H9 (cell line): ENCODE measurements around the gene CORO7. TPM values are rescaled to one million over a fixed set of nuclear protein-coding genes. Genes with fewer than 3 reads are reported as not detected.
A peak's percentile ranks its signal among the peaks of the same experiment; 100 is the strongest.

ENCODE experiments used
- DNase-seq: peaks from one replicate; pipeline ENCODE4 v3.0.0-alpha.2; 2017
- H2AFZ ChIP-seq: one replicate; pipeline ENCODE4 v1.6.1; 2013; ENCODE audit warnings: mild to moderate bottlenecking, low read length, control low read depth, moderate library complexity
- H2AK5ac ChIP-seq: 2 replicates; pipeline ENCODE4 v1.6.1; 2013; ENCODE audit warnings: low read length, control low read depth, mixed read lengths; ENCODE audit not compliant: insufficient read length
- H2BK120ac ChIP-seq: one replicate; pipeline ENCODE4 v1.6.1; 2013; ENCODE audit warnings: low read depth, mild to moderate bottlenecking, low read length, control low read depth, inconsistent platforms; ENCODE audit not compliant: poor library complexity, severe bottlenecking
- H2BK12ac ChIP-seq: 2 replicates; pipeline ENCODE4 v1.6.1; 2013; ENCODE audit warnings: low read length, control low read depth, mixed read lengths, low read depth; ENCODE audit not compliant: insufficient read length
- H2BK15ac ChIP-seq: 2 replicates; pipeline ENCODE4 v1.6.1; 2013; ENCODE audit warnings: low read depth, low read length, control low read depth
- H2BK20ac ChIP-seq: one replicate; pipeline ENCODE4 v1.6.1; 2013; ENCODE audit warnings: low read depth, mild to moderate bottlenecking, low read length, control low read depth, inconsistent platforms; ENCODE audit not compliant: poor library complexity, severe bottlenecking
- H2BK5ac ChIP-seq: 2 replicates; pipeline ENCODE4 v1.6.1; 2013; ENCODE audit warnings: low read length, control low read depth, mixed read lengths; ENCODE audit not compliant: insufficient read length
- H3K14ac ChIP-seq: 2 replicates; pipeline ENCODE4 v1.6.1; 2013; ENCODE audit warnings: low read length, control low read depth; ENCODE audit not compliant: insufficient read depth
- H3K18ac ChIP-seq: 2 replicates; pipeline ENCODE4 v1.6.1; 2013; ENCODE audit warnings: low read depth, mild to moderate bottlenecking, mixed read lengths, low read length, control low read depth; ENCODE audit not compliant: insufficient read length
- H3K23ac ChIP-seq: 2 replicates; pipeline ENCODE4 v1.6.1; 2013; ENCODE audit warnings: low read length, control low read depth, mixed read lengths, low read depth; ENCODE audit not compliant: insufficient read length
- H3K23me2 ChIP-seq: 2 replicates; pipeline ENCODE4 v1.6.1; 2013; ENCODE audit warnings: low read depth, mild to moderate bottlenecking, mixed read lengths, low read length, control low read depth; ENCODE audit not compliant: insufficient read length, poor library complexity, severe bottlenecking
- H3K27ac ChIP-seq: 2 replicates; pipeline ENCODE4 v1.5.1; 2013; ENCODE audit warnings: low read length, control low read depth, mixed read lengths, low read depth; ENCODE audit not compliant: insufficient read length
- H3K27me3 ChIP-seq: 2 replicates; pipeline ENCODE4 v1.6.1; 2013; ENCODE audit warnings: low read length, control low read depth, inconsistent platforms; ENCODE audit not compliant: insufficient read depth
- H3K4ac ChIP-seq: 2 replicates; pipeline ENCODE4 v1.6.1; 2013; ENCODE audit warnings: low read depth, mild to moderate bottlenecking, control low read depth, inconsistent platforms, low read length, moderate library complexity
- H3K4me1 ChIP-seq: 2 replicates; pipeline ENCODE4 v1.6.1; 2013; ENCODE audit warnings: low read length, control low read depth, inconsistent platforms; ENCODE audit not compliant: insufficient read depth
- H3K4me2 ChIP-seq: 2 replicates; pipeline ENCODE4 v1.6.1; 2013; ENCODE audit warnings: low read length, control low read depth, mixed read lengths; ENCODE audit not compliant: insufficient read length, insufficient read depth
- H3K56ac ChIP-seq: 2 replicates; pipeline ENCODE4 v1.6.1; 2013; ENCODE audit warnings: low read depth, mild to moderate bottlenecking, mixed read lengths, low read length, control low read depth; ENCODE audit not compliant: insufficient read length
- H3K79me1 ChIP-seq: 2 replicates; pipeline ENCODE4 v1.6.1; 2013; ENCODE audit warnings: low read depth, mild to moderate bottlenecking, moderate library complexity, low read length, control low read depth, inconsistent platforms; ENCODE audit not compliant: insufficient read depth, poor library complexity, severe bottlenecking
- H3K79me2 ChIP-seq: 2 replicates; pipeline ENCODE4 v1.6.1; 2013; ENCODE audit warnings: low read length, control low read depth, inconsistent platforms; ENCODE audit not compliant: insufficient read depth
- H3K9ac ChIP-seq: 2 replicates; pipeline ENCODE4 v1.6.1; 2013; ENCODE audit warnings: low read length, control low read depth, mixed read lengths; ENCODE audit not compliant: insufficient read length; ENCODE audit errors: extremely low read depth
- H3K9me3 ChIP-seq: one replicate; pipeline ENCODE4 v1.6.1; 2013; ENCODE audit warnings: low read depth, low read length, inconsistent platforms; ENCODE audit not compliant: control insufficient read depth
- H3T11ph ChIP-seq: one replicate; pipeline ENCODE4 v1.6.1; 2013; ENCODE audit warnings: mild to moderate bottlenecking, low read length, control low read depth, inconsistent platforms
- H4K20me1 ChIP-seq: one replicate; pipeline ENCODE4 v1.6.1; 2013; ENCODE audit not compliant: control insufficient read depth, insufficient read length, insufficient read depth
- H4K5ac ChIP-seq: 2 replicates; pipeline ENCODE4 v1.6.1; 2013; ENCODE audit warnings: low read depth, mild to moderate bottlenecking, mixed read lengths, low read length, control low read depth; ENCODE audit not compliant: insufficient read length
- H4K8ac ChIP-seq: replicated peaks from 2 replicates; pipeline ENCODE4 v1.6.1; 2013; ENCODE audit warnings: low read length, control low read depth, mixed read lengths, low read depth; ENCODE audit not compliant: insufficient read length
- H4K91ac ChIP-seq: 2 replicates; pipeline ENCODE4 v1.6.1; 2013; ENCODE audit warnings: low read depth, mild to moderate bottlenecking, moderate library complexity, mixed read lengths, low read length, control low read depth; ENCODE audit not compliant: insufficient read length
- H3K27ac Mint-ChIP-seq, 3 experiments: 2 replicates in 2 of 3; 3 replicates in 1 of 3; pipeline ENCODE4 v1.8.0; 2020 to 2021; ENCODE audit warnings: mixed read lengths in 3 of 3, mild to moderate bottlenecking in 1 of 3, moderate library complexity in 1 of 3
- H3K27me3 Mint-ChIP-seq: 2 replicates; pipeline ENCODE4 v1.8.0; 2021; ENCODE audit warnings: low read depth, mild to moderate bottlenecking, moderate library complexity, mixed read lengths
- H3K36me3 Mint-ChIP-seq, 3 experiments: 2 replicates in 2 of 3; 3 replicates in 1 of 3; pipeline ENCODE4 v1.8.0; 2020 to 2021; ENCODE audit warnings: low read depth in 3 of 3, mixed read lengths in 3 of 3; ENCODE audit not compliant: insufficient read depth in 1 of 3
- H3K4me1 Mint-ChIP-seq, 2 experiments: 2 replicates each; pipeline ENCODE4 v1.8.0; 2020; ENCODE audit warnings: mixed read lengths in 2 of 2
- H3K4me3 Mint-ChIP-seq, 2 experiments: 2 replicates in 1 of 2; 3 replicates in 1 of 2; pipeline ENCODE4 v1.8.0; 2020 to 2021; ENCODE audit warnings: mild to moderate bottlenecking in 2 of 2, mixed read lengths in 2 of 2, moderate library complexity in 1 of 2
- H3K9me3 Mint-ChIP-seq, 2 experiments: 2 replicates in 1 of 2; 3 replicates in 1 of 2; pipeline ENCODE4 v1.8.0; 2020; ENCODE audit warnings: mild to moderate bottlenecking in 2 of 2, mixed read lengths in 2 of 2, moderate library complexity in 1 of 2
- CTCF ChIP-seq: fragments of 200-600 bp; sonication (generic); conservative IDR thresholded peaks from 3 replicates; pipeline ENCODE4 v1.8.0; 2021; ENCODE audit warnings: antibody characterized with exemption, mild to moderate bottlenecking
- WGBS: extraction: QIAGEN DNeasy Blood & Tissue Kit; methylation state at CpG from one replicate; pipeline ENCODE4 v1.1.7; 2013; ENCODE audit warnings: missing lambda C conversion rate, low lambda C conversion rate, mixed read lengths; ENCODE audit not compliant: insufficient read length; ENCODE audit errors: extremely low coverage; 5-methylcytosine and 5-hydroxymethylcytosine counted together
- total RNA-seq: library from RNA; stranded (reverse); gene quantifications from 2 replicates; pipeline ENCODE4 v1.2.1, GENCODE V29; 2021

The CORO7 gene
- total RNA-seq, 1 experiment from 2014 or later: 38.4 TPM

- no peak overlapping the region for H2BK12ac ChIP-seq
- peak overlapping the region; percentile 80 for H3K4me2 ChIP-seq
- peak overlapping the region; percentile 66 for H3K9ac ChIP-seq
- no peaks in the 10 kb centered on the region for H3K9me3 ChIP-seq
- peak overlapping the region; percentile 67 for H3K18ac ChIP-seq
- H3K23me2 ChIP-seq: no peaks in the 10 kb centered on the region
- H3K9me3 Mint-ChIP-seq: no peaks in the 10 kb centered on the region; a peak in 2 of 5 replicates
- no peak for TF ChIP-seq CTCF
- H3K36me3 Mint-ChIP-seq: peaks cover 0 to 15% (median 9%) of the 10 kb centered on the region in 3 experiments; a peak in 5 of 7 replicates
- no peaks in the 10 kb centered on the region for H3K79me1 ChIP-seq
- no peak overlapping the region for H4K5ac ChIP-seq
- no peak overlapping the region for H3K27ac ChIP-seq
- no peaks in the 10 kb centered on the region; the same call in 1 of the 2 replicates for H3K79me2 ChIP-seq
- no peak overlapping the region for H2BK5ac ChIP-seq
- no peak overlapping the region for H3T11ph ChIP-seq
- no peak overlapping the region for H2AFZ ChIP-seq
- peak; percentile 96 for DNase-seq
- H3K4me1 Mint-ChIP-seq: peaks cover 33 to 36% of the 10 kb centered on the region in 2 experiments
- H3K27me3 ChIP-seq: no peaks in the 10 kb centered on the region
- WGBS: no CpG with 5 or more reads among the region's 68 CpGs
- H2BK15ac ChIP-seq: no peak overlapping the region
- H3K27ac Mint-ChIP-seq: peak overlapping the region; percentile 49 to 94 (median 93)
- H2BK120ac ChIP-seq: no peak overlapping the region
- peaks cover 3% of the 10 kb centered on the region; the same call in 1 of the 2 replicates for H3K4me1 ChIP-seq
- no peak overlapping the region; the same call in 1 of the 2 replicates for H3K4ac ChIP-seq
- no peak overlapping the region for H2BK20ac ChIP-seq
- no peaks in the 10 kb centered on the region for H4K20me1 ChIP-seq
- H3K4me3 Mint-ChIP-seq: peak overlapping the region; percentile 91 to 94
- no peak overlapping the region for H3K23ac ChIP-seq
- H3K14ac ChIP-seq: no peak overlapping the region; the same call in 1 of the 2 replicates
- no peak overlapping the region for H3K56ac ChIP-seq
- H4K91ac ChIP-seq: no peak overlapping the region
- H2AK5ac ChIP-seq: no peak overlapping the region
- H3K27me3 Mint-ChIP-seq: peaks cover 10% of the 10 kb centered on the region
- H4K8ac ChIP-seq: no peak overlapping the region
Observed at GRCh38 chr16:4307215-4308037, 109.0 kb downstream of the CORO7 start.
